ENCODE results near the gene SGMS1.

DNA sequence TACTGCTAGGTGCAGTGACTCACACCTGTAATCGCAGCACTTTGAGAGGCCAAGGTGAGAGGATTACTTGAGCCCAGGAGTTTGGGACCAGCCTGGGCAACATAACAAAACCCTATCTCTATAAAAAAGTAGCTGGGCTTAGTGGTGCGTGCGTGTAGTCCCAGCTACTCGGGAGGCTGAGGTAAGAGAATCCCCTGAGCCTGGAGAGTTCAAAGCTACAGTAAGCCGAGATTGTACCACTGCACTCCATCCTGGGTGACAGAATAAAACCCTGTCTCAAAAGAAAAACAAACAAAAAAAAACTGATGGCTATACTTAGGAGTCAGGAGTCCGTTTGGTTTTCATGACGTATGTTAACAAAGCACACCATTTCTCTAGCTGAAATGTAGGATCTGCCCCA lies 2.9 kb downstream of the SGMS1 start:
- TF ChIP-seq, protein P1, sequence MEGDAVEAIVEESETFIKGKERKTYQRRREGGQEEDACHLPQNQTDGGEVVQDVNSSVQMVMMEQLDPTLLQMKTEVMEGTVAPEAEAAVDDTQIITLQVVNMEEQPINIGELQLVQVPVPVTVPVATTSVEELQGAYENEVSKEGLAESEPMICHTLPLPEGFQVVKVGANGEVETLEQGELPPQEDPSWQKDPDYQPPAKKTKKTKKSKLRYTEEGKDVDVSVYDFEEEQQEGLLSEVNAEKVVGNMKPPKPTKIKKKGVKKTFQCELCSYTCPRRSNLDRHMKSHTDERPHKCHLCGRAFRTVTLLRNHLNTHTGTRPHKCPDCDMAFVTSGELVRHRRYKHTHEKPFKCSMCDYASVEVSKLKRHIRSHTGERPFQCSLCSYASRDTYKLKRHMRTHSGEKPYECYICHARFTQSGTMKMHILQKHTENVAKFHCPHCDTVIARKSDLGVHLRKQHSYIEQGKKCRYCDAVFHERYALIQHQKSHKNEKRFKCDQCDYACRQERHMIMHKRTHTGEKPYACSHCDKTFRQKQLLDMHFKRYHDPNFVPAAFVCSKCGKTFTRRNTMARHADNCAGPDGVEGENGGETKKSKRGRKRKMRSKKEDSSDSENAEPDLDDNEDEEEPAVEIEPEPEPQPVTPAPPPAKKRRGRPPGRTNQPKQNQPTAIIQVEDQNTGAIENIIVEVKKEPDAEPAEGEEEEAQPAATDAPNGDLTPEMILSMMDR (conservative IDR thresholded peaks at IDR 0.05 in 1 of 2, IDR thresholded peaks at IDR 0.05 in 1 of 2; ENCODE audit: low read depth in 1 of 2, low read length in 2 of 2): no peak
- TF ChIP-seq EZH2 (IDR thresholded peaks at IDR 0.05; ENCODE audit: low read length, missing control alignments): no peak
